Left hindlimb (tissue), 1 donor: ENCODE measurements around the gene SARM1.
"Not testable (repeated sequence)": the region's sequence is repeated elsewhere in the genome, so short reads cannot be mapped to it uniquely, and the experiment has no call there.

Experiments used
- DNase-seq: peaks from one replicate; pipeline ENCODE4 v3.0.0-alpha.2; 2018

The SARM1 gene

GRCh38 chr17:28371245-28372202 is at the start of gene SARM1:
SARM1 (plus strand) TSS chr17:28371694; CDS start chr17:28372033, 339 bp downstream.
- DNase-seq = peak; percentile 90

GRCh38 chr17:28324267-28324745 is 47.2 kb upstream of the SARM1 start:
- DNase-seq = no peak

- DNase-seq = no peak
Measured at GRCh38 chr17:28324781-28325180, 46.7 kb upstream of the SARM1 start.

GRCh38 chr17:28325211-28325610 is 46.3 kb upstream of the SARM1 start:
- no peak for DNase-seq

GRCh38 chr17:28326114-28326513 is 45.4 kb upstream of the SARM1 start:
- DNase-seq = no peak

- no peak for DNase-seq
Measured at GRCh38 chr17:28327031-28327607, 44.4 kb upstream of the SARM1 start.

- DNase-seq = no peak
Measured at GRCh38 chr17:28327709-28328108, 43.8 kb upstream of the SARM1 start.

- no peak for DNase-seq
Measured at GRCh38 chr17:28328325-28328724, 43.2 kb upstream of the SARM1 start.

GRCh38 chr17:28330671-28331070 is 40.8 kb upstream of the SARM1 start:
- no peak for DNase-seq

- no peak for DNase-seq
Measured at GRCh38 chr17:28331891-28332420, 39.5 kb upstream of the SARM1 start.

- DNase-seq = no peak
Measured at GRCh38 chr17:28333083-28333746, 38.3 kb upstream of the SARM1 start.

- DNase-seq = no peak
Measured at GRCh38 chr17:28334171-28334570, 37.3 kb upstream of the SARM1 start.

GRCh38 chr17:28334666-28335200 is 36.8 kb upstream of the SARM1 start:
- no peak for DNase-seq

GRCh38 chr17:28335201-28335958 is 36.1 kb upstream of the SARM1 start, which contains the start of the genes IFT20 and TNFAIP1:
IFT20 (minus strand) TSS chr17:28335472; CDS start chr17:28331985, 3,487 bp downstream.
TNFAIP1 (plus strand) TSS chr17:28335761; CDS start chr17:28339522, 3,761 bp downstream.
- DNase-seq = peak; percentile 100

GRCh38 chr17:28335959-28336871 is 35.3 kb upstream of the SARM1 start:
- DNase-seq = peak; percentile 78

- DNase-seq = no peak
Measured at GRCh38 chr17:28338056-28338768, 33.3 kb upstream of the SARM1 start.

- DNase-seq = not testable (repeated sequence)
Measured at GRCh38 chr17:28338769-28339212, 32.7 kb upstream of the SARM1 start.

- no peak for DNase-seq
Measured at GRCh38 chr17:28339431-28339830, 32.1 kb upstream of the SARM1 start.

- DNase-seq = no peak
Measured at GRCh38 chr17:28340374-28340773, 31.1 kb upstream of the SARM1 start.

GRCh38 chr17:28341516-28341915 is 30.0 kb upstream of the SARM1 start:
- DNase-seq = no peak
